Measurements from ENCODE around the gene CATSPERZ. TPM values are rescaled to one million over a fixed set of nuclear protein-coding genes. Genes with fewer than 3 reads are reported as not detected.

CATSPERZ gene
- total and polyA plus RNA-seq, 9 of the 15 experiments (the other 6 are each of a cell fraction or from before 2014, with no cell fraction given): 0.86 to 8.5 (median 3.5) TPM

DNA sequence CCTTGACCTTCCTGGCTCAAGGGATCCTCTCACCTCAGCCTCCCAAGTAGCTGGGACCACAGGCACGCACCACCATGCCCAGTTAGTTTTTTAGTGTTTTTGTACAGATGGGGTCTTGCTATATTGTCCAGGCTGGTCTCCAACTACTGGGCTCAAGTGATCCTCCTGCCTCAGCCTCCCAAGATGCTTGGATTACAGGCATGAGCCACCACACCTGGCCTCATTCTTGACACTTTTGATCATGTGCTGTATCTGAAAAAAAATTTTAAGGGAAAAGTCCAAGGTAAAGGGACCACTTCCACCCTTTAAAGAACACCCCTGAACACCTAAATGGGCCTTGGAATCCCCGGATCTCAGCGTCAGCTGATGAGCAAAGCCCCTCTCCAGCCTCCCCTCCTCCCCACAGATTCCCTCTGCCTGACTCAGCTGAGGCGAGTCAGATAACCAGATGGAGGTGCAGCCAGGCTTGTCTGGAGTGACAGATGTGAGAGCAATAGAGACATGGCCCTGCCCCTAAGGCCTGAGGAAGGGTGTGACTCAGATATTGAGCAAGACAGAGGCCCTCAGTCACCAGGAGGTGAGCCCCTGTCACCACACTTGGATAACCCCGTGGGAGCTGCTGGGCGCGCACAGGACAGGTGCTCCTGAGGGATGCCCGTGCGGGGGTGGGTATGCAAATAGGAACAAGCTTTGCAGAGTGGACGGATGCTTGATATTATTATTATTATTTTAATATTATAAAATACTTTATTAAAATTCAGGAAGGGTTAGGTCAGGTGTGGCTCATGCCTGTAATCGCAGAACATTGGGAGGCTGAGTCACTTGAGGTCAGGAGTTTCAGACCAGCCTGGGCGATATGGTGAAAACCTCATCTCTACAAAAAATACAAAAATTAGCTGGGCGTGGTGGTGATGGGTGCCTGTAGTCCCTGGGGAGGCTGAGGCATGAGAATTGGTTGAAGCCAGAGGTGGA lies 34.9 kb downstream of the CATSPERZ start (continued):
- TF ChIP-seq, protein P1, sequence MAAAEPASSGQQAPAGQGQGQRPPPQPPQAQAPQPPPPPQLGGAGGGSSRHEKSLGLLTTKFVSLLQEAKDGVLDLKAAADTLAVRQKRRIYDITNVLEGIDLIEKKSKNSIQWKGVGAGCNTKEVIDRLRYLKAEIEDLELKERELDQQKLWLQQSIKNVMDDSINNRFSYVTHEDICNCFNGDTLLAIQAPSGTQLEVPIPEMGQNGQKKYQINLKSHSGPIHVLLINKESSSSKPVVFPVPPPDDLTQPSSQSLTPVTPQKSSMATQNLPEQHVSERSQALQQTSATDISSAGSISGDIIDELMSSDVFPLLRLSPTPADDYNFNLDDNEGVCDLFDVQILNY (CRISPR knock-in tag; IDR thresholded peaks at IDR 0.05): 0 out of 2 replicates have a peak, but pooled peaks have one; percentile 23
- TF ChIP-seq, protein P2, sequence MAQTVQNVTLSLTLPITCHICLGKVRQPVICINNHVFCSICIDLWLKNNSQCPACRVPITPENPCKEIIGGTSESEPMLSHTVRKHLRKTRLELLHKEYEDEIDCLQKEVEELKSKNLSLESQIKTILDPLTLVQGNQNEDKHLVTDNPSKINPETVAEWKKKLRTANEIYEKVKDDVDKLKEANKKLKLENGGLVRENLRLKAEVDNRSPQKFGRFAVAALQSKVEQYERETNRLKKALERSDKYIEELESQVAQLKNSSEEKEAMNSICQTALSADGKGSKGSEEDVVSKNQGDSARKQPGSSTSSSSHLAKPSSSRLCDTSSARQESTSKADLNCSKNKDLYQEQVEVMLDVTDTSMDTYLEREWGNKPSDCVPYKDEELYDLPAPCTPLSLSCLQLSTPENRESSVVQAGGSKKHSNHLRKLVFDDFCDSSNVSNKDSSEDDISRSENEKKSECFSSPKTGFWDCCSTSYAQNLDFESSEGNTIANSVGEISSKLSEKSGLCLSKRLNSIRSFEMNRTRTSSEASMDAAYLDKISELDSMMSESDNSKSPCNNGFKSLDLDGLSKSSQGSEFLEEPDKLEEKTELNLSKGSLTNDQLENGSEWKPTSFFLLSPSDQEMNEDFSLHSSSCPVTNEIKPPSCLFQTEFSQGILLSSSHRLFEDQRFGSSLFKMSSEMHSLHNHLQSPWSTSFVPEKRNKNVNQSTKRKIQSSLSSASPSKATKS (CRISPR knock-in tag; IDR thresholded peaks at IDR 0.05): no peak
- TF ChIP-seq JUND (IDR thresholded peaks at IDR 0.05; ENCODE audit: borderline replicate concordance, low read depth, low read length) (peak; percentile 99), JUND (tag; IDR thresholded peaks at IDR 0.05; ENCODE audit: borderline replicate concordance, low read depth, low read length) (peak; percentile 98; the same call in 2 of the 3 replicates), CBFA2T3 (IDR thresholded peaks at IDR 0.05) (peak; percentile 100), PPARD (CRISPR knock-in tag; IDR thresholded peaks at IDR 0.05) (no peak), FUS (optimal IDR thresholded peaks at IDR 0.05; ENCODE audit: low read depth, low read length) (no peak), ZNF75A (CRISPR knock-in tag; IDR thresholded peaks at IDR 0.05) (no peak), NFYB (IDR thresholded peaks at IDR 0.05; ENCODE audit: extremely low read depth, insufficient read length) (no peak), RBFOX2 (IDR thresholded peaks at IDR 0.05; ENCODE audit: low read depth, low read length) (no peak)
- TF ChIP-seq, protein P3, sequence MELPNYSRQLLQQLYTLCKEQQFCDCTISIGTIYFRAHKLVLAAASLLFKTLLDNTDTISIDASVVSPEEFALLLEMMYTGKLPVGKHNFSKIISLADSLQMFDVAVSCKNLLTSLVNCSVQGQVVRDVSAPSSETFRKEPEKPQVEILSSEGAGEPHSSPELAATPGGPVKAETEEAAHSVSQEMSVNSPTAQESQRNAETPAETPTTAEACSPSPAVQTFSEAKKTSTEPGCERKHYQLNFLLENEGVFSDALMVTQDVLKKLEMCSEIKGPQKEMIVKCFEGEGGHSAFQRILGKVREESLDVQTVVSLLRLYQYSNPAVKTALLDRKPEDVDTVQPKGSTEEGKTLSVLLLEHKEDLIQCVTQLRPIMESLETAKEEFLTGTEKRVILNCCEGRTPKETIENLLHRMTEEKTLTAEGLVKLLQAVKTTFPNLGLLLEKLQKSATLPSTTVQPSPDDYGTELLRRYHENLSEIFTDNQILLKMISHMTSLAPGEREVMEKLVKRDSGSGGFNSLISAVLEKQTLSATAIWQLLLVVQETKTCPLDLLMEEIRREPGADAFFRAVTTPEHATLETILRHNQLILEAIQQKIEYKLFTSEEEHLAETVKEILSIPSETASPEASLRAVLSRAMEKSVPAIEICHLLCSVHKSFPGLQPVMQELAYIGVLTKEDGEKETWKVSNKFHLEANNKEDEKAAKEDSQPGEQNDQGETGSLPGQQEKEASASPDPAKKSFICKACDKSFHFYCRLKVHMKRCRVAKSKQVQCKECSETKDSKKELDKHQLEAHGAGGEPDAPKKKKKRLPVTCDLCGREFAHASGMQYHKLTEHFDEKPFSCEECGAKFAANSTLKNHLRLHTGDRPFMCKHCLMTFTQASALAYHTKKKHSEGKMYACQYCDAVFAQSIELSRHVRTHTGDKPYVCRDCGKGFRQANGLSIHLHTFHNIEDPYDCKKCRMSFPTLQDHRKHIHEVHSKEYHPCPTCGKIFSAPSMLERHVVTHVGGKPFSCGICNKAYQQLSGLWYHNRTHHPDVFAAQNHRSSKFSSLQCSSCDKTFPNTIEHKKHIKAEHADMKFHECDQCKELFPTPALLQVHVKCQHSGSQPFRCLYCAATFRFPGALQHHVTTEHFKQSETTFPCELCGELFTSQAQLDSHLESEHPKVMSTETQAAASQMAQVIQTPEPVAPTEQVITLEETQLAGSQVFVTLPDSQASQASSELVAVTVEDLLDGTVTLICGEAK (IDR thresholded peaks at IDR 0.05): 0 out of 2 replicates have a peak, but pooled peaks have one; percentile 11
- TF ChIP-seq, protein P3 (CRISPR knock-in tag; IDR thresholded peaks at IDR 0.05): 0 out of 2 replicates have a peak, but pooled peaks have one; percentile 22
